Right lobe of liver (tissue), 6 donors: ENCODE measurements around the gene KRT16. TPM values are rescaled to one million over a fixed set of nuclear protein-coding genes. Genes with fewer than 3 reads are reported as not detected.
A peak's percentile ranks its signal among the peaks of the same experiment; 100 is the strongest.
"Not testable (repeated sequence)": the region's sequence is repeated elsewhere in the genome, so short reads cannot be mapped to it uniquely, and the experiment has no call there.

Experiments
- ATAC-seq, 4 donors: fragments of 200-7000 bp; cut with Tn5 transposase; one replicate each; pipeline ENCODE4 v1.9.1; 2020; ENCODE audit warnings: mild to moderate bottlenecking in 4 of 4, moderate library complexity in 4 of 4
- DNase-seq, 3 donors: peaks; one replicate each; pipeline ENCODE4 v3.0.0-alpha.2; 2020
- H3K27ac ChIP-seq, 3 donors: fragments of 200-600 bp; one replicate each; pipeline ENCODE4 v1.8.0; 2022
- H3K27me3 ChIP-seq, 2 donors: fragments of 200-600 bp; one replicate each; pipeline ENCODE4 v1.8.0; 2022
- H3K36me3 ChIP-seq, 4 donors: fragments of 200-600 bp; sonication (generic) in 1 of 4; one replicate each; pipeline versions ENCODE4 v1.5.1 to v1.8.0; 2017 to 2022; ENCODE audit warnings: control low read depth in 1 of 4
- H3K4me1 ChIP-seq, 4 donors: fragments of 200-600 bp; sonication (generic) in 1 of 4; one replicate each; pipeline versions ENCODE4 v1.5.1 to v1.8.0; 2017 to 2022; ENCODE audit warnings: control low read depth in 1 of 4
- H3K4me3 ChIP-seq, 3 donors: fragments of 200-600 bp; one replicate each; pipeline ENCODE4 v1.8.0; 2022
- H3K9me3 ChIP-seq, 4 donors: fragments of 200-600 bp; sonication (generic) in 1 of 4; one replicate each; pipeline versions ENCODE4 v1.5.1 to v1.8.0; 2017 to 2022; ENCODE audit warnings: control low read depth in 1 of 4
- POLR2A ChIP-seq: fragments of 450-650 bp; IDR thresholded peaks from one replicate; pipeline ENCODE4 v1.6.1; 2017; ENCODE audit warnings: antibody characterized with exemption, mild to moderate bottlenecking
- WGBS: methylation state at CpG from one replicate; pipeline ENCODE4 v1.1.6; 2018; ENCODE audit warnings: low coverage, low lambda C conversion rate; ENCODE audit not compliant: insufficient coverage; ENCODE audit errors: missing lambda C conversion rate; 5-methylcytosine and 5-hydroxymethylcytosine counted together
- intact Hi-C, 2 donors: fragments of 100-400 bp; cut with DNase I; formaldehyde crosslinking; loops; one replicate each; pipeline versions ENCODE4 v1.11.2 to v1.14.1; 2022
- total RNA-seq, 6 experiments: library from RNA; depleted of rRNA in 2 of 6; stranded (reverse); fragments of >200 nt in 2 of 6; fragmentation: NEBNext Ultra II Directional in 3 of 6; extraction: Animal tissue kit (Norgen Biotek cat#: 25700) in 3 of 6; gene quantifications; one replicate each; pipeline versions ENCODE4 v1.1.0 to v1.2.4, GENCODE V29; 2016 to 2023
- TF ChIP-seq, protein P1 (sequence below), 4 donors: fragments of 200-600 bp in 3 of 4; fragments of 450-650 bp in 1 of 4; IDR thresholded peaks; one replicate each; pipeline versions ENCODE4 v1.5.1 to v1.8.0; 2016 to 2022; ENCODE audit warnings: antibody characterized with exemption in 4 of 4, mild to moderate bottlenecking in 2 of 4
- donor health status: DM: no; HTN: yes; CAD: no.
- donor health status: DM: no; HTN: no; CAD: no.
- donor health status: DM: no; HTN: no; CAD: no.
- donor health status: DM: no; HTN: yes; CAD: no.
- donor health status: DM: no; HTN: yes; CAD: no.

KRT16 gene
- total RNA-seq, 6 experiments from 2014 or later, result not detected

DNA sequence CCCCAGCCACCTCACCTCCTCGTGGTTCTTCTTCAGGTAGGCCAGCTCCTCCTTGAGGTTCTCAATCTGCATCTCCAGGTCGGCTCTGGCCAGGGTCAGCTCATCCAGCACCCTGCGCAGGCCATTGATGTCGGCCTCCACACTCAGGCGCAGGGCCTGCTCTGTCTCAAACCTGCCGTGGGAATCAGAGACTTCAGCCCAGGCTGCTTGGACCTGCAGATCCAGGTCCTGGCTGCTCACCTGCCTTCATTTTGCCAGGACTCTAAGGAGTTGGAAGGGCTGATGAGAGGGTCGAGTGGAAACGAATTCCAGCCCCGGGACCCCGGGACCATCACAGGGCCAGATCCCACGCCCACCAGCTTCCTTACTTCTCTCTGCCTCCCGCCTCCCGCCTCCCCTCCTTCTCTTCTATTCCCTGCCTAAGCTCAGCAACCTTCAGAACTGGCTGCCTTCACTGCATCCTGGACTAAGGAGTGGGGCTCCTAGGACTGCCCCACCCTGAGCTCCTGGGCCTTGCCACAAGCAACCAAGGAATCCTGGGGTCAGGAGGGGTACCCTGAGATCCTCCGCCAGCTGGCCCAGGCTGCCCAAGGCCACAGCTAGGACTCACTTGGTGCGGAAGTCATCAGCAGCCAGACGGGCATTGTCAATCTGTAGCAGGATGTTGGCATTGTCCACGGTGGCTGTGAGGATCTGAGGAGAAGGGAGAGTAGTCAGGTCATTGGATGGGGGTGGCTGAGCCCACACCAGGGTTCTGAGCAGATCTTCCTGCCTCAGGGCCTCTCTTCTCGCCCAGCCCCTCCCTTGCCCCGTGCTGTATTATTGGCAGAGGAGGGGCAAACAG lies 10.0 kb upstream of the KRT16 start:
- ATAC-seq, H3K27me3 ChIP-seq, intact Hi-C loops, H3K4me1 ChIP-seq, H3K36me3 ChIP-seq, H3K9me3 ChIP-seq, H3K27ac ChIP-seq, H3K4me3 ChIP-seq: not testable (repeated sequence)
- 59% methylated on average over 9 of the region's 19 CpGs for WGBS
- DNase-seq, result peak in 1 of 3 donors; percentile 29

DNA sequence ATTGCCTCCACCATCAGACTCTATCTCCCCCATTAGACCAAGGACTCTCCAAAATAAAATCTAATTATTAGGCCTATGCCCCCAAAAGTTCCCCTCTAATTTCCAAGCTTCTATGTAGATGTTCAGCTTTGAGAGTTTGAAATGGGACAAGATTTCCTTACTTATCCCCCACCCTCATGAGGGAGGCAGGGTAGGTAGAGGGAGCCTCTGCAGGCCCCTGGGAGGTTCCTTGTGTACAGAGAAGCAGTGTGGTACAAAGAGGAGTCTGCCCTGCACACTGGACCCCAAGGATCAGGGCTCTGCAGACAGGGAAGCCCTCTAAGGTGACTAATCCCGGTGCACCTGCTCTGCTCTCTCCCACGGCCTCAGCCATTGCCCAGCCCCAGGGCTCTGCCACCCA lies 9.3 kb upstream of the KRT16 start:
- no CpG with 5 or more reads among the region's 2 CpGs for WGBS

DNA sequence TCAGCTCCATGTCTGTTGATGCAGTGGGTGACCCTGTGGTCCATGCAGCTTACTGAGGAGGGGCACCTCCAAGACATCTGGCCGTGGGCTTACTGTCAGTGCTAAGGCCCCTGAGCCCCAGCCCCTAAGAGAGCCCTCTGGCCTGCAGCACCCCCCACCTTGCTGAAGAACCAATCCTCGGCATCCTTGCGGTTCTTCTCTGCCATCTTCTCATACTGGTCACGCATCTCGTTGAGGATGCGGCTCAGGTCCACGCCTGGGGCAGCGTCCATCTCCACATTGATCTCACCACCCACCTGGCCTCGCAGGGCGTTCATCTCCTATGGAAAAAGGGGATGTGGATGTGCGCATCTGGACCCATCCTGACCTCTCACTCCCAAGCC lies 8.9 kb upstream of the KRT16 start:
- intact Hi-C loops, ATAC-seq: not testable (repeated sequence)
- WGBS, result 100% methylated on average over 1 of the region's 11 CpGs

More for the DNA sequence above, 9.3 kb upstream of the KRT16 start:
- Histone ChIP-seq H3K4me3 (no peak overlapping the region), H3K9me3 (no peaks in the 10 kb centered on the region), H3K4me1 (no peaks in the 10 kb centered on the region), H3K36me3 (no peaks in the 10 kb centered on the region), H3K27me3 (no peaks in the 10 kb centered on the region), H3K27ac (no peak overlapping the region)
- TF ChIP-seq, protein P1, sequence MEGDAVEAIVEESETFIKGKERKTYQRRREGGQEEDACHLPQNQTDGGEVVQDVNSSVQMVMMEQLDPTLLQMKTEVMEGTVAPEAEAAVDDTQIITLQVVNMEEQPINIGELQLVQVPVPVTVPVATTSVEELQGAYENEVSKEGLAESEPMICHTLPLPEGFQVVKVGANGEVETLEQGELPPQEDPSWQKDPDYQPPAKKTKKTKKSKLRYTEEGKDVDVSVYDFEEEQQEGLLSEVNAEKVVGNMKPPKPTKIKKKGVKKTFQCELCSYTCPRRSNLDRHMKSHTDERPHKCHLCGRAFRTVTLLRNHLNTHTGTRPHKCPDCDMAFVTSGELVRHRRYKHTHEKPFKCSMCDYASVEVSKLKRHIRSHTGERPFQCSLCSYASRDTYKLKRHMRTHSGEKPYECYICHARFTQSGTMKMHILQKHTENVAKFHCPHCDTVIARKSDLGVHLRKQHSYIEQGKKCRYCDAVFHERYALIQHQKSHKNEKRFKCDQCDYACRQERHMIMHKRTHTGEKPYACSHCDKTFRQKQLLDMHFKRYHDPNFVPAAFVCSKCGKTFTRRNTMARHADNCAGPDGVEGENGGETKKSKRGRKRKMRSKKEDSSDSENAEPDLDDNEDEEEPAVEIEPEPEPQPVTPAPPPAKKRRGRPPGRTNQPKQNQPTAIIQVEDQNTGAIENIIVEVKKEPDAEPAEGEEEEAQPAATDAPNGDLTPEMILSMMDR (IDR thresholded peaks at IDR 0.05), result no peak
- no peak for TF ChIP-seq POLR2A
- intact Hi-C loops, result no loop called here
- peak in 1 of 3 donors; percentile 22 for DNase-seq
- ATAC-seq, result no peak

DNA sequence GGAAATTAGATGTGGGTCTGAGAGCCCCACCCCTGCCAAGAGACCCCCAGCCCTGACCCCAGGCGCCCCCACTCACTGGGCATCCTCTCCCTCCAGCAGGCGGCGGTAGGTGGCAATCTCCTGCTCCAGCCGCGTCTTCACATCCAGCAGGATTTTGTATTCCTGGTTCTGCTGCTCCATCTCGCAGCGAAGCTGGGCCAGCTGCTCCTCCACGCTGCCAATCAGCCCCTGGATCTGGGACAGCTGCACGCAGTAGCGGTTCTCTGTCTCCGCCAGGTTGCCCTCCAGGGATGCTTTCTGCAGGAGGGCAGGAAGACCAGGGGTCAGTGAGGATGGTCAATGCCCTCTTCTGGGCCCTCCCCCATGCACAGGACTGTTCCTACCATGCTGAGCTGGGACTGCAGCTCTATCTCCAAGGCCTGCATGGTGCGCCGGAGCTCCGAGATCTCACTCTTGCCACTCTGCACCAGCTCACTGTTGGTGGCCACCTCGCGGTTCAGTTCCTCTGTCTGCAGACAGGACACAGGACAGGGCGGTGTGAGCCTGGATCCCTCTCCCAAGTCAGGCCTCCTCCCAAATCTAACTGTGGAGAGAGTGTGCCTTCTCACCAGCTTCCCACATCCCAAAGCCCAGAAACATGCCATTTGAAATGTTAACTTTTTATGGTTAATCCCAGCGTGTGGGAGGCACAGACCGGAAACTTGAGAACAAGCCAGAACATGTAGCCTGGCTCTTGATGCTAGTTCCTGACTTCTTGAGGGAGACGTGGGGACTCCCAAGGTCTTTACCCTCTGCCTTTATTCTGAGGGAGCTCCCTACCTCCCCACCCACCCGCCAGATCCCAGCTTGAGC lies 8.2 kb upstream of the KRT16 start:
- WGBS, result 41% methylated on average over 3 of the region's 21 CpGs

More for the DNA sequence above, 8.9 kb upstream of the KRT16 start:
- H3K9me3 ChIP-seq, H3K27me3 ChIP-seq, H3K27ac ChIP-seq, H3K4me1 ChIP-seq, H3K36me3 ChIP-seq, H3K4me3 ChIP-seq: not testable (repeated sequence)
- DNase-seq, result peak in 1 of 3 donors; percentile 27

DNA sequence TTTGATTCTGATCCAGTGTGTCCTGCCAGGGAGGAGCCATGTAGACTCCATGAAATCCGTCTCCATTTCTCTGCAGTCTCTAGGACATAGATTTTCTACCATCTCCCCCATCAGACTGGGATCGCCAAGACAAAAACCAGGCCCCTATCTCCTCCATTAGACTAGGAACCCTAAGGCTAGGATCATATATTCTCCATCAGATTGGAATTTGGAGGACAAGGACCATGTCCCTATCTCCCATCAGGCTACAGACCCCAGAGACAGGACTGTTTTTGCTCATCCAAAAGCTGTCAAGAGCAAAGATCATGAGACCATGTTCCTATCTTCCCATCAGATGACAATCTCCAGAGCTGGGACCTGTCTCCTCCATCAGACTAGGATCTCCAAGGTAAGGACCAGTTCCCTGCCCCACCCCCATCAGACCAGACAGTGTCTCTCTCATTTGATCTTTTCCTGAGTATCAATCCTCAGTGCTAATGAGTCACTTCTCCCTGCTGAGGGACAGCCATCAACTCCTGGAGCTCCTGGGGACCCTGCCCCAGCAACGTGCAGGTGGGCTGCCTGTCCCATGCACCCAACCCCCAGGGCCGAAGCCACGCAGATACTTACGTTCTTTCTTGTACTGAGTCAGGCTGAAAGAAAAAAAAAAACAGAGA lies 7.5 kb upstream of the KRT16 start:
- H3K9me3 ChIP-seq, H3K4me1 ChIP-seq, DNase-seq, ATAC-seq, intact Hi-C loops, H3K27me3 ChIP-seq, H3K4me3 ChIP-seq, H3K27ac ChIP-seq, H3K36me3 ChIP-seq: not testable (repeated sequence)
- WGBS, result 50% methylated on average over 2 of the region's 6 CpGs

More for the DNA sequence above, 8.2 kb upstream of the KRT16 start:
- H3K4me1 ChIP-seq, result no peaks in the 10 kb centered on the region
- no peaks in the 10 kb centered on the region for H3K9me3 ChIP-seq
- no peak overlapping the region for H3K27ac ChIP-seq
- no peaks in the 10 kb centered on the region for H3K36me3 ChIP-seq
- intact Hi-C loops, result no loop called here
- H3K4me3 ChIP-seq, result no peak overlapping the region
- TF ChIP-seq POLR2A, result no peak
- TF ChIP-seq, protein P1 (IDR thresholded peaks at IDR 0.05), result no peak
- DNase-seq, result no peak
- no peak for ATAC-seq
- no peaks in the 10 kb centered on the region for H3K27me3 ChIP-seq
